Stomach (tissue), 9 donors: ENCODE measurements around the gene CCND3. TPM values are rescaled to one million over a fixed set of nuclear protein-coding genes. Genes with fewer than 3 reads are reported as not detected.
A peak's percentile ranks its signal among the peaks of the same experiment; 100 is the strongest.

ENCODE experiments used
- DNase-seq, 2 donors: peaks; one replicate each; pipeline versions ENCODE4 v3.0.0 to v3.0.0-alpha.2; 2013 to 2019
- H3K27ac ChIP-seq, 5 donors: fragments of 200-600 bp in 4 of 5; sonication (generic) in 4 of 5; one replicate each; pipeline ENCODE4 v1.5.1; 2013 to 2019; ENCODE audit warnings: mild to moderate bottlenecking in 1 of 5, moderate library complexity in 1 of 5
- H3K27me3 ChIP-seq, 3 donors: fragments of 200-600 bp; sonication (generic); one replicate each; pipeline ENCODE4 v1.5.1; 2017 to 2019; ENCODE audit warnings: mixed run types in 1 of 3
- H3K36me3 ChIP-seq, 4 donors: fragments of 200-600 bp; sonication (generic); 1 replicate in 3 of 4; 2 replicates in 1 of 4; pipeline ENCODE4 v1.5.1; 2016 to 2019
- H3K4me1 ChIP-seq, 4 donors: fragments of 200-600 bp; sonication (generic); one replicate each; pipeline ENCODE4 v1.5.1; 2016 to 2019
- H3K4me3 ChIP-seq, 4 donors: fragments of 200-600 bp; sonication (generic) in 3 of 4; one replicate each; pipeline ENCODE4 v1.5.1; 2016 to 2019; ENCODE audit warnings: mild to moderate bottlenecking in 1 of 4
- H3K9me3 ChIP-seq, 4 donors: fragments of 200-600 bp; sonication (generic); one replicate each; pipeline ENCODE4 v1.5.1; 2016 to 2019
- EP300 ChIP-seq: sonication (generic); formaldehyde crosslinking; IDR thresholded peaks from one replicate; pipeline ENCODE4 v1.6.1; 2017; ENCODE audit warnings: antibody characterized with exemption
- POLR2A ChIP-seq, 4 donors: fragments of 450-650 bp; IDR thresholded peaks; one replicate each; pipeline ENCODE4 v1.6.1; 2016; ENCODE audit warnings: antibody characterized with exemption in 4 of 4, control low read depth in 2 of 4, mild to moderate bottlenecking in 1 of 4, moderate library complexity in 1 of 4
- POLR2AphosphoS5 ChIP-seq, 3 donors: sonication (generic); formaldehyde crosslinking; IDR thresholded peaks; one replicate each; pipeline ENCODE4 v1.6.1; 2016; ENCODE audit warnings: antibody characterized with exemption in 3 of 3
- WGBS, 5 donors: extraction: QIAGEN DNeasy Blood & Tissue Kit in 3 of 5; methylation state at CpG; one replicate each; pipeline versions ENCODE4 v1.1.5 to v1.1.7; 2013 to 2018; 5-methylcytosine and 5-hydroxymethylcytosine counted together
- intact Hi-C: fragments of 100-400 bp; cut with DNase I; formaldehyde crosslinking; loops from one replicate; pipeline ENCODE4 v1.15.1; 2023; ENCODE audit warnings: low total_unique reads
- polyA plus RNA-seq, 3 donors: library from polyadenylated mRNA; stranded (reverse); fragments of 200-250 nt; gene quantifications; one replicate each; pipeline ENCODE4 v1.2.3, GENCODE V29; 2013
- total RNA-seq, 5 donors: library from RNA; depleted of rRNA; stranded (reverse); fragments of >200 nt; gene quantifications; one replicate each; pipeline versions ENCODE4 v1.1.0 to v1.2.3, GENCODE V29; 2014 to 2016
- TF ChIP-seq, protein P1 (sequence below), 7 experiments: fragments of 450-650 bp in 4 of 7; fragments of 200-600 bp in 3 of 7; sonication (generic) in 3 of 7; IDR thresholded peaks; one replicate each; pipeline ENCODE4 v1.5.1; 2016 to 2019; ENCODE audit warnings: antibody characterized with exemption in 7 of 7, control low read depth in 2 of 7, mild to moderate bottlenecking in 1 of 7
- donor health status: healthy with polysubstance abuse.
- donor health status: Bipolar disorder and iron deficiency.
- donor health status: healthy.

The CCND3 gene
- total and polyA plus RNA-seq, 8 donors = 40.6 to 193 (median 76.5) TPM

DNA sequence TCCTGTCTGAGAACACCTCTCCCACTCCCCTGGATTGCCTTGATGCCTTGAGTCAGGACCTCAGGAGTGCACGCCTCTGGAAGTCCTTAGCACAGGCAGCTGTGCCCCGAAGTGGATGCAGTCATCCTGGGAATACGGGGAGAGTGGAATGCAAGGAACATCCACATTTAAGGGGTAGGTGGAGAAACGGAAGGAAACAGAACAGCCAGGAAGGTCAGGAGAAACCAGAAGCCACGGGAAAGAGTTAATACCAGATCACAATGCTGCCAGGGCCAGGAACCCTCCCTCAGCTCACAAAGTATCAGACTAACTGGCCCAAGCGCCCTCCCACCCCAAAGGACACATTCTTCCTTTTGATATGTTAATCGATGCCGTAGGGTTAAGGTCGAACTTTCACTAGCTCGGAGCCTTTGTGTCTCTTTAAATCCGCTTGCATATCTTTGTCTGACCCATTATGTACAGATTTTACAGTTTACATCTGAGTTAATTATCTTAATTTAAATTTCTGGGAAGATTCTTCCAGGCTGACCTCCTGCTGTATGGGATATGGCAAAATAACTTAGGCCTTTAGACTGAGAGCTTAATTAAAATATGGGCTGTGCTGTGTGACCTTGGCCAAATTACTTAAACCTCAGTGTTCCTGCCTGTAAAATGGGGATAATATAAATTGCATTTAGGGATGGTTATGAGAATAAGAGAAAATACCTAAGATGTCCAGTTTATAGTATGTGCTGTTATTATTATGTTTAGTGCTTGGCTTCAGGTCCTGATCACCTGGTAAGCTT is 24.0 kb upstream of the CCND3 start:
- H3K9me3 ChIP-seq = no peaks in the 10 kb centered on the region
- peaks cover 0 to 9% (median 7%) of the 10 kb centered on the region in 4 donors for H3K36me3 ChIP-seq
- H3K4me1 ChIP-seq = peaks cover 0 to 27% (median 13%) of the 10 kb centered on the region in 4 donors
- intact Hi-C loops = no loop called here
- DNase-seq = no peak
- no peak for TF ChIP-seq POLR2A (IDR thresholded peaks at IDR 0.05)
- no peak for TF ChIP-seq POLR2AphosphoS5 (IDR thresholded peaks at IDR 0.05)
- TF ChIP-seq, protein P1, sequence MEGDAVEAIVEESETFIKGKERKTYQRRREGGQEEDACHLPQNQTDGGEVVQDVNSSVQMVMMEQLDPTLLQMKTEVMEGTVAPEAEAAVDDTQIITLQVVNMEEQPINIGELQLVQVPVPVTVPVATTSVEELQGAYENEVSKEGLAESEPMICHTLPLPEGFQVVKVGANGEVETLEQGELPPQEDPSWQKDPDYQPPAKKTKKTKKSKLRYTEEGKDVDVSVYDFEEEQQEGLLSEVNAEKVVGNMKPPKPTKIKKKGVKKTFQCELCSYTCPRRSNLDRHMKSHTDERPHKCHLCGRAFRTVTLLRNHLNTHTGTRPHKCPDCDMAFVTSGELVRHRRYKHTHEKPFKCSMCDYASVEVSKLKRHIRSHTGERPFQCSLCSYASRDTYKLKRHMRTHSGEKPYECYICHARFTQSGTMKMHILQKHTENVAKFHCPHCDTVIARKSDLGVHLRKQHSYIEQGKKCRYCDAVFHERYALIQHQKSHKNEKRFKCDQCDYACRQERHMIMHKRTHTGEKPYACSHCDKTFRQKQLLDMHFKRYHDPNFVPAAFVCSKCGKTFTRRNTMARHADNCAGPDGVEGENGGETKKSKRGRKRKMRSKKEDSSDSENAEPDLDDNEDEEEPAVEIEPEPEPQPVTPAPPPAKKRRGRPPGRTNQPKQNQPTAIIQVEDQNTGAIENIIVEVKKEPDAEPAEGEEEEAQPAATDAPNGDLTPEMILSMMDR (IDR thresholded peaks at IDR 0.05) = no peak
- TF ChIP-seq EP300 = no peak
- no peak overlapping the region for H3K4me3 ChIP-seq
- no peak overlapping the region for H3K27ac ChIP-seq
- 68 to 83% (median 77%) methylated on average over 11 of the region's 11 CpGs for WGBS, 5 donors
- H3K27me3 ChIP-seq = no peaks in the 10 kb centered on the region

DNA sequence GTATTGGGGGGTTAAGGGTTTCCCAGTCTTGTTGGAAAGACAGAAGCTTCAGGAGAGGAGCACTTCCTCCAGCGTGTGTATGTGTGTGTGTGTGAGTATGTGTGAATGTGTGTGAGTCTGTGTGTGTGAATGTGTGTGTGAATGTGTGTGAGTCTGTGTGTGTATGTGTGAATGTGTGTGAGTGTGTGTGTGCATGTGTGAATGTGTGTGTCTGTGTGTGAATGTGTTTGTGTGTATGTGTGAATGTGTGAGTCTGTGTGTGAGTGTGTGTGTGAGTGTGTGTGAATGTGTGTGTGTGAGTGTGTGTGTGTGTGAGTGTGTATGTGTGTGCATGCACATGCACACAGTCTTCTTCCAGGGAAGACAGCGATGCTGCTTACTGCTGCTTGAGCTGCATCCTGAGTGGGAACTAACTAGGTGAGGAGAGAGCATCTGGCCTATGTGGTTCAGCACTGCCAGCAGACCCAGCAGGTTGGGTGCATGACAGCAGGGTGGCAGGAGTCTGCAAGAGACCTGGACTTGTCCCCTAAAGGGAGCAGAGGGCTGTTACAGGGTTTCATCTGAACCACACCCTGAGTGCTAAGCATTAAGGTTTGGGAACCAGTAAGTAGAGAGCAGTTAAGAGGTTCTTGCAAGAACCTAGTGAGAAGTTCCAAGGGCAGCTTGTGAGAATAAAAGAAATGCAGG is 22.7 kb upstream of the CCND3 start:
- Histone ChIP-seq H3K27me3 (no peaks in the 10 kb centered on the region), H3K36me3 (peaks cover 0 to 11% (median 8%) of the 10 kb centered on the region in 4 donors), H3K4me1 (peaks cover 0 to 16% (median 5%) of the 10 kb centered on the region in 4 donors), H3K27ac (no peak overlapping the region), H3K9me3 (no peaks in the 10 kb centered on the region), H3K4me3 (no peak overlapping the region)
- peak in 1 of 2 donors; percentile 10 for DNase-seq
- intact Hi-C loops = no loop called here
- TF ChIP-seq, protein P1 (IDR thresholded peaks at IDR 0.05) = no peak
- TF ChIP-seq POLR2AphosphoS5 (IDR thresholded peaks at IDR 0.05) (no peak), EP300 (no peak), POLR2A (IDR thresholded peaks at IDR 0.05) (no peak)
- 69 to 88% (median 80%) methylated on average over 2 of the region's 2 CpGs for WGBS, 5 donors

DNA sequence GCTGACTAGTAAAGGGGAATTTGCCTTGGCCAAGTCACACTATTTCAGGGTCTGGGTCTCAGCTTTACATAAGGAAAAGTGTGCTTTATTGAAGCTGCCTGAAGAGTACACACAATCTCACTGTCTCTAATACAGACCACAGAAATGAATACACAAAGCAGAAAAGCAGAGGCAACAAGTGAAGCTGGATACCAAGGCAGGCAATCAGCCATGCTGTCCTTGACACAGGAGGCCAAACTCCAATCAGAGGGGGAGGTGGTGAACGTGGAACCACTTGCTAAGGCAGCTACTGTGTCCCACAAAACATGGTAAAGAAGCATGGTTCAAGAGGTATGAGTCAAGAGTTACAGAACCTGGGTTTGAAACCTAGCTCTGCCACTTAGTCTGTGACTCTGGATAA is 21.8 kb upstream of the CCND3 start:
- H3K27ac ChIP-seq = no peak overlapping the region
- no peaks in the 10 kb centered on the region for H3K27me3 ChIP-seq
- WGBS, 5 donors = 27 to 54% (median 39%) methylated on average over 1 of the region's 1 CpG
- peak in 1 of 2 donors; percentile 9 for DNase-seq
- TF ChIP-seq POLR2A (IDR thresholded peaks at IDR 0.05) (no peak), POLR2AphosphoS5 (IDR thresholded peaks at IDR 0.05) (no peak), EP300 (no peak)
- TF ChIP-seq, protein P1 (IDR thresholded peaks at IDR 0.05) = no peak
- H3K9me3 ChIP-seq = no peaks in the 10 kb centered on the region
- H3K36me3 ChIP-seq = peaks cover 0 to 12% (median 8%) of the 10 kb centered on the region in 4 donors
- H3K4me3 ChIP-seq = no peak overlapping the region
- intact Hi-C loops = no loop called here
- peaks cover 0 to 16% (median 5%) of the 10 kb centered on the region in 4 donors for H3K4me1 ChIP-seq

DNA sequence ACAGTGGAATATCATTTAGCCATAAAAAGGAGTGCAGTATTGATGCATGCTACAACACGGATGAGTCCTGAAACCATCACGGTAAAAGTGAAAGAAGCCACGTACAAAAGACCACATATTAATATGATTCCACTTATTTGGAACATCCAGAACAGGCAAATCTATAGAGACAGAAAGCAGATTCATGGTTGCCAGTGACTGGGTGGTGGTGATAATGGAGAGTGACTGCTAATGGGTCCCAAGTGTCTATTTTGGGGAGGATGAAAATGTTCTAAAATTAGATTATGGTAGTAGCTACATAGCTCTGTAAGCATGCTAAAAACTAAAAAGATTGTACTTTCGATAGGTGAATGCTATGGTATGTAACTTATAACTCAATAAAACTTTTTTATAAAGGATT is 18.4 kb upstream of the CCND3 start:
- TF ChIP-seq EP300 = no peak
- no peak for TF ChIP-seq POLR2A (IDR thresholded peaks at IDR 0.05)
- TF ChIP-seq, protein P1 (IDR thresholded peaks at IDR 0.05) = no peak
- TF ChIP-seq POLR2AphosphoS5 (IDR thresholded peaks at IDR 0.05) = no peak
- H3K27ac ChIP-seq = no peak overlapping the region
- 90 to 94% (median 92%) methylated on average over 4 of the region's 4 CpGs for WGBS, 5 donors

More for the DNA sequence above, 18.4 kb upstream of the CCND3 start:
- Histone ChIP-seq H3K9me3 (no peaks in the 10 kb centered on the region), H3K4me1 (no peaks in the 10 kb centered on the region), H3K36me3 (peaks cover 0 to 11% (median 8%) of the 10 kb centered on the region in 4 donors), H3K4me3 (no peak overlapping the region), H3K27me3 (no peaks in the 10 kb centered on the region)
- DNase-seq = no peak
- intact Hi-C loops = no loop called here
